Astrocyte (in vitro differentiated cells and primary cell): Measurements from ENCODE around the gene UBE2E2.

Source experiments
- EZH2 ChIP-seq: IDR thresholded peaks from 2 replicates; pipeline ENCODE4 v1.6.1; 2012; ENCODE audit warnings: mild to moderate bottlenecking, low read length, inconsistent platforms; ENCODE audit not compliant: insufficient read depth
- TF ChIP-seq, protein P1 (sequence below): IDR thresholded peaks from 2 replicates; pipeline ENCODE4 v1.5.1; 2011; ENCODE audit warnings: low read depth, mild to moderate bottlenecking, inconsistent platforms, low read length, moderate library complexity; ENCODE audit not compliant: insufficient read depth

DNA sequence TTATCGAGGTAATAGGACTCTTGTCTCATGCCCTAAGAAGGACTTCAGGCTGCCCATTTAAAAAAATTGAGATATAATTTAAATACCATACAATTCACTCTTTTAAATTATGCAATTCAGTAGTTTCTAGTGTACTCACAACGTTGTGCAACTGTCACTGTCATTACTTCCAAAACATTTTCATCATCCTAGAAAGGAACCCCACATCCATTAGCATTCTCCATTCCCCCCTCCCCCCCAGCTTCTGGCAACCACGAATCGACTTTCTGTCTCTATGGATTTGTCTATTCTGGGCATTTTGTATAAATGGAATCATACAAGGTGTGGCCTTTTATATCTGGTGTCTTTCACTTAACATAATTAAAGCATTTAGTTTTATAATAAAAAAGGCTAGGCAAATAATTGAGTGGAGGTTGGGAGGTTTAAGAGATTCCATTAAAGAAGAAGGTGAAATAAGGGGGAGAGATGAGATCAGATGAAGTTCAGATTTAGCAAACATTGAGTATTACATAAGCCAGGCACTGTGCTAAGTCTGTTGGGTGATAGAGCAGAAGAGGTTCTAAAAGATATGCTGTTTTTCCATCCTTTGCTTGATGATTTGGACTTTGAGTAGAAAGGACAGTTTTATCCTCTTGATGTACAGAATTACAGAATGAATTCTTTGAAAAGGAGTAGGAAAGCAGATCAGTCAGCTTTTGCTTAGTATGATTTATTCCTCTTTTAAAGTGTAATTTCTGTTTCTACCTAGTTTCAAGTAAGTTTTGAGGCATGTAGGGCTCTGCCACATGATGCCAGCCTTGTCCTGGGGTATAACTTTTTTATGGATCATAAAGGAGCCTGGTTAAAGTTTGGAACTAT, 36.3 kb downstream of the UBE2E2 start:
- no peak for TF ChIP-seq EZH2
- TF ChIP-seq, protein P1, sequence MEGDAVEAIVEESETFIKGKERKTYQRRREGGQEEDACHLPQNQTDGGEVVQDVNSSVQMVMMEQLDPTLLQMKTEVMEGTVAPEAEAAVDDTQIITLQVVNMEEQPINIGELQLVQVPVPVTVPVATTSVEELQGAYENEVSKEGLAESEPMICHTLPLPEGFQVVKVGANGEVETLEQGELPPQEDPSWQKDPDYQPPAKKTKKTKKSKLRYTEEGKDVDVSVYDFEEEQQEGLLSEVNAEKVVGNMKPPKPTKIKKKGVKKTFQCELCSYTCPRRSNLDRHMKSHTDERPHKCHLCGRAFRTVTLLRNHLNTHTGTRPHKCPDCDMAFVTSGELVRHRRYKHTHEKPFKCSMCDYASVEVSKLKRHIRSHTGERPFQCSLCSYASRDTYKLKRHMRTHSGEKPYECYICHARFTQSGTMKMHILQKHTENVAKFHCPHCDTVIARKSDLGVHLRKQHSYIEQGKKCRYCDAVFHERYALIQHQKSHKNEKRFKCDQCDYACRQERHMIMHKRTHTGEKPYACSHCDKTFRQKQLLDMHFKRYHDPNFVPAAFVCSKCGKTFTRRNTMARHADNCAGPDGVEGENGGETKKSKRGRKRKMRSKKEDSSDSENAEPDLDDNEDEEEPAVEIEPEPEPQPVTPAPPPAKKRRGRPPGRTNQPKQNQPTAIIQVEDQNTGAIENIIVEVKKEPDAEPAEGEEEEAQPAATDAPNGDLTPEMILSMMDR, result no peak
